Measurements from ENCODE around the gene TECPR1.

DNA sequence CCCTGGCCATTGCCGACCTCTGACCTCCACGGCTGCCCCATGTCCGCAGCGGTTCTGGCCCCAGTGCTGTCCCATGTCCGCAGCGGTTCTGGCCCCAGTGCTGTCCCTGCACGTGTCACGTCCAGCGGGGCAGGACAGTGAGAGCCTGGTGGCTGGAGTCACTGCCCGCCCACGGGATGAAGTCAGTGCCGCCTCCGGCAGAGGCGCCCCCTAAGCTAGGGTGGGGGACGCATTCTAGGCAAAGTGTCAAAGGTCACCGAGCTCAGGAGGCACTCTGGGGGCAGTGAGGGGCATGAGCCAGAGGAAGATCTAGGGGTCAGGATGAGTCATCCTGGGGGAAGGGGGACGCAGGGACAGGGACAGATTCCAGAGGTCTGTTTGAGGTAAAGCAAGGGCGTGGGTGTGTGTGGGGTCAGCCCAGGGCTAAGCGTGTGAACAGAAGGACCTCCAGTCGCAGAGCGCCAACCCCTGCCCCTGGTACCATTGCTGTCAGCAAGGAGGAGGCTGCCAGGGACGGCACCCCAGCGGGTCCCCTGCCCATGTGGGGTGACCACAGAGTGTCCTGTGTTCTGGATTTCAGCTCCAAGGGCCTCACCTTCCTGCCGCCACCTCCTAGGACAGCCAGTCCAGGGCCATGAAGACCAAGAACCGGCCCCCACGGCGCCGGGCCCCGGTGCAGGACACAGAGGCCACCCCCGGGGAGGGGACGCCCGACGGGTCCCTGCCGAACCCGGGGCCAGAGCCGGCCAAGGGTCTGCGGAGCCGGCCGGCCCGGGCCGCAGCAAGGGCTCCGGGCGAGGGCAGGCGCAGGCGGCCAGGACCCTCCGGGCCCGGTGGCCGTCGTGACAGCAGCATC lies 40.1 kb downstream of the TECPR1 start:
- TF ChIP-seq, protein P1, sequence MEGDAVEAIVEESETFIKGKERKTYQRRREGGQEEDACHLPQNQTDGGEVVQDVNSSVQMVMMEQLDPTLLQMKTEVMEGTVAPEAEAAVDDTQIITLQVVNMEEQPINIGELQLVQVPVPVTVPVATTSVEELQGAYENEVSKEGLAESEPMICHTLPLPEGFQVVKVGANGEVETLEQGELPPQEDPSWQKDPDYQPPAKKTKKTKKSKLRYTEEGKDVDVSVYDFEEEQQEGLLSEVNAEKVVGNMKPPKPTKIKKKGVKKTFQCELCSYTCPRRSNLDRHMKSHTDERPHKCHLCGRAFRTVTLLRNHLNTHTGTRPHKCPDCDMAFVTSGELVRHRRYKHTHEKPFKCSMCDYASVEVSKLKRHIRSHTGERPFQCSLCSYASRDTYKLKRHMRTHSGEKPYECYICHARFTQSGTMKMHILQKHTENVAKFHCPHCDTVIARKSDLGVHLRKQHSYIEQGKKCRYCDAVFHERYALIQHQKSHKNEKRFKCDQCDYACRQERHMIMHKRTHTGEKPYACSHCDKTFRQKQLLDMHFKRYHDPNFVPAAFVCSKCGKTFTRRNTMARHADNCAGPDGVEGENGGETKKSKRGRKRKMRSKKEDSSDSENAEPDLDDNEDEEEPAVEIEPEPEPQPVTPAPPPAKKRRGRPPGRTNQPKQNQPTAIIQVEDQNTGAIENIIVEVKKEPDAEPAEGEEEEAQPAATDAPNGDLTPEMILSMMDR (IDR thresholded peaks at IDR 0.05), result no peak
- TF ChIP-seq EP300 (IDR thresholded peaks at IDR 0.05), result no peak
- TF ChIP-seq POLR2AphosphoS5 (IDR thresholded peaks at IDR 0.05), result no peak
